SIG-M5 treated with dmso at 0.1 percent for 504 hours (cell line): Measurements from ENCODE around the gene GPR142.
"Not testable (repeated sequence)": the region's sequence is repeated elsewhere in the genome, so short reads cannot be mapped to it uniquely, and the experiment has no call there.

Source experiments
- DNase-seq: peaks from one replicate; lab custom pipeline; 2025; ENCODE audit not compliant: unreplicated experiment; lab: John Stamatoyannopoulos, UW

GPR142 gene

GRCh38 chr17:74392848-74393247 lies 25.5 kb downstream of the GPR142 start:
- no peak for DNase-seq

GRCh38 chr17:74393346-74393942 lies 26.1 kb downstream of the GPR142 start:
- no peak for DNase-seq

GRCh38 chr17:74394275-74394950 lies 27.1 kb downstream of the GPR142 start:
- no peak for DNase-seq

- DNase-seq: no peak
Observed at GRCh38 chr17:74394977-74395376, 27.7 kb downstream of the GPR142 start.

DNA sequence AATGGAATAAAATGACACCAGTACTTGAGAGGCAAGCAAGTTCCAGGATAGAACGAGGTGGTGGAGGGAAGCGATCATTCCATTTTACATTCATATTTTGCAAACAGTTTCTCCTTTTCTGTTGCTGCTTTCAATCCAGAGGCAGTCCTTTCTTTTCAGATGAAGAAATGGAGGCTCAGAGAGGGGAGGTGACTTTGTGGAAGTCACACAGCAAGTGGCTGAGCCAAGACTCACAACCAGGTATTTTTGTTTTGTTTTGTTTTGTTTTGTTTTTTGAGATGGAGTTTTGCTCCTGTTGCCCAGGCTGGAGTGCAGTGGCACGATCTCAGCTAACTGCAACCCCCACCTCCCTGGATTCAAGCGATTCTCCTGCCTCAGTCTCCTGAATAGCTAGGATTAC lies 29.3 kb downstream of the GPR142 start:
- DNase-seq: no peak

DNA sequence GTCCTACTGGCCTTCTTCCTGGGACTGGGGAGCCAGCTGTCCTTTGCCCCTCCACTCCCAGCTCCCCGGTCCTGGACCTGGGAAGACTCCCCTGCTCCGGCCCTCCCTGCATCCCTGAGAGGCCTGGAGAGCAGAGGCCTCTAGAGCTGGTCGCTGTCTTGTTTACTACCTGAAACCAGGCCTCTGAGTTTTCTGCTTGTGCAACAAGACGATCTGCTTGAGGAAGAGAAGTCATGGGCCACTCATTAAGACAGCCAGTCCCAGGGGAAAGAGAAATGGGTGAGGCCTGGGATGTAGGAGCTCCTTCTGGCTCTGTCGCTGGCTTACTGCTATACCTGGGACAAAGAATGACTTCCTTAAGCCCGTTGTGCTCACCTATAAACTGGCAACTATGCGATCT lies 34.7 kb downstream of the GPR142 start:
- DNase-seq: no peak

DNA sequence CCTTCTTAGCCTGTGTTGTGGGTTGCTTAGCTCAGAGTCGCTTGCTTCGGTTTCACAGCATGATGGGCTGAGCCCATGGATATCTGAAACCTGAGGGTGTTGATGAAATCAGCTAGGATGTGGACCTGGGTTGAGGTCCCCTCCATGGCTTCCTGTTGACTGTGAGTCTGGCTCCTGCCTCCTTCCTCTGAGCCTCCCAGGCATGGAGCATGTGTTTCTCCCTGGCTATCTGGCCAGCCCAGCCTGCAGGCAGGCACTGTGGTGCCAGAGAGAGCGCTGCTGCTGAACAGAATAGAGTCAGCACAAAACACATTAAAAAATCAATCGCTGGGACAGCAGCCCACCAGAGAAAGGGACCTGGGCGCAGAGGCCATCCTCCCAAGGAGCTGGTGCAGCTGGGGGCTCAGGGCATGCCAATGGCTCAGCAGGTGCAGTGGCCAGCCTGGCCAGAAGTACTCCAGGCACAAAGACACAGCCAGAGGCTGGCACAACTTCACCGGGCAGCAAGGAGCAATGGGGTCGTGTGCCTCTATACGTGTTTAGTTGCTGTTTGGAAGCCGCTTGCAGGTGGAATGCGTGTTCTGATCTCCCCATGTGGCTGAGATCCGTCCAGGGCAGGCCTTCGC lies 36.3 kb downstream of the GPR142 start:
- no peak for DNase-seq

- DNase-seq: no peak
Observed at GRCh38 chr17:74404218-74404617, 36.9 kb downstream of the GPR142 start.

DNA sequence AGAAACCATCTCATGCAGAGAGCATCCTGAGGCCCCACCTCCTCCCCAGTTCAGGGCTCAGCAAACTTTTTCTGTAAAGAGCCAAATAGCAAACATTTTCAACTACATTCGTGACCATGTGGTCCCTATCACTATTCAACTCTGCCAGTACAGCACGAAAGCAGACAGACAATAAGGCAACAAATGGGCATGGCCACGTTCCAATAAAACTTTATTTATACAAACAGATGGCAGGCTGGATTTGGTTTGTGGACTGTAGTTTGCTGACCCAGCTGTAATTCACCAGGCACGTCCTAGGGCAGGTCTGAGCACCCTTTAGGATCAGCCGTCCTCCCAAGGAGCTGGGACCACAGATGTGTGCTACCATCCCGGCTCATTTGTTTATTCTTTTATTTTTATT lies 37.5 kb downstream of the GPR142 start:
- DNase-seq: no peak

- not testable (repeated sequence) for DNase-seq
Observed at GRCh38 chr17:74405311-74405710, 38.0 kb downstream of the GPR142 start.

GRCh38 chr17:74407384-74407783 lies 40.1 kb downstream of the GPR142 start:
- no peak for DNase-seq

- peak; percentile 8 for DNase-seq
Observed at GRCh38 chr17:74408262-74408661, 41.0 kb downstream of the GPR142 start.

- DNase-seq: no peak
Observed at GRCh38 chr17:74408815-74409214, 41.5 kb downstream of the GPR142 start.

DNA sequence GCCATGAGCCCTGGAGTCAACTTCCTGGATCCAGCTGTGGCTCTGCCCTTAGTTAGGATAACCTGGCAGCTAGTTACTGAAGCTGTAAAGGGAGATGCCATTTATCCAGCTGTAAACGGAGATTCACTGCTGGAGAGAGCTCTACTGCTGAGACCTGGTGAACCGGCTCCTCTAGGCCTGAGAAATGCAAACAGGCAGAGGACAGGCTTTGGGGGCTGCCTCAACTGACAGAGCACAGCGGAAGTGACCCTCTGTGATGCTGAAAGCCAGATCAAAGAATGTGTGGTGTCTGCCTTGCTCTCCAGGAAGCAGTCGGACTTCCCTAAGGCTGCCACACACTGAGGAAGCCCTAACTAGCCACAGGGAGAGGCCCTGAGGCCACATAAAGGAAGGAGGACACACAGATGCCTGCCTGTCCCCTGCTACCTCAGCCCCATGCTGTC lies 42.7 kb downstream of the GPR142 start:
- no peak for DNase-seq

DNA sequence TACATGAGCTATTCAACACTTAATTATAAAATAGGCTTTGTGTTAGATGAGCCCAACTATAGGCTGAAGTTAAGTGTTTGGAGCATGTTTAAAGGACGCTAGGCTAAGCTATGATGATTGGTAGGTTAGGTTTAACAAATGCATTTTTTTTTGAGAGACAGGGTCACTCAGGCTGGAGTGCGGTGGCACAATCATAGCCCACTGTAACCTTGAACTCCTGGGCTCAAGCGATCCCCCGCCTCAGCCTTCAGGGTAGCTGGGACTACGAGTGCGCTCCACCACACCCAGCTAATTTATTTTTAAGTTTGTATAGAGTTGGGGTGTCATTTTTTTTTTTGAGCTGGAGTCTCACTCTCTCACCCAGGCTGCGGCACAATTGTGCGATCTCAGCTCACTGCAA lies 45.3 kb downstream of the GPR142 start:
- no peak for DNase-seq

- no peak for DNase-seq
Observed at GRCh38 chr17:74413491-74413890, 46.2 kb downstream of the GPR142 start.

DNA sequence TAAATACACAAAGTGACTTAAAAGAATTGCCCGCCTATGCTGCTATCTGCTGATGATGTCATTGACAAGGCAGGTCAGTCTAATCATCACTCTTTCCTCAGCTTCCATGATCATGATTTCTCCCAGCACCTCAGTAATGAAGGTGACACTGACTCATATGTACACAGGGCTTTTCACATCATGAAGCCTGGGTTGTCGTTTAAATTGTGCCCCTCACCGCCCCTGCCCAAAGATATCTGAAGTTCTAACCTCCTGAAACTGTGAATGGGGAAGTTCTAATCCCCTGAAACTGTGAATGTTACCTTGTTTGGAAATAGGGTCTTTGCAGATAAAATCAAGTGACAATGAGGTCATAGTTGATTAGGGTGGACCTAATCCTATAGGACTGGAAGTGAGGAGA lies 47.2 kb downstream of the GPR142 start:
- DNase-seq: no peak

DNA sequence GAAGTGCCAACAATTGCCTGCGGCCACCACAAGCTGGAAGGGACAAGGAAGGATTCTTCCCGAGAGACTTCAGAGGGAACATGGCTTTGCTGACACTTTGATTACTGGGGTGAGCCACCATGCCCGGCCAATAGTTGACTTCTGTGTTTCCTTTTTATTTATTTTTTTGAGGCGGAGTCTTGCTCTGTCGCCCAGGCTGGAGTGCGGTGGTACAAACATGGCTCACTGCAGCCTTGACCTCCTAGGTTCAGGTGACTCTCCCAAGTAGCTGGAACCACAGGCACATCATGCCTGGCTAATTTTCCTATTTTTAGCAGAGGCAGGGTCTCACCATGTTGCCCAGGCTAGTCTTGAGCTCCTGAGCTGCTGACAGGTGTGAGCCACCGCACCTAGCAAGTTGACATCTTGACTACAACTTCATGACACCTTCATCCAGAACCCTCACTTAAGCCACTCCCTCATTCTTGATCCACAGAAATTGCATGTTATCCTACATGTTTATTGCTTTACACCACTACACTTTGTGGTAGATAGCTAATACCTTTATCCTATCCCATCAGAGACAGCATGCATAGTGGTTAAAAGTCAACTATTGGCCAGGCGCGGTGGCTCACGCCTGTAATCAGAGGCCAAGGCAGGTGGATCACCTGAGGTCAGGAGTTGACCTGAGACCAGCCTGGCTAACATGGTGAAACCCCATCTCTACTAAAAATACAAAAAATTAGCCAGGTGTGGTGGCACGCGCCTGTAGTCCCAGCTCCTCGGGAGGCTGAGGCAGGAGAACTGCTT lies 48.5 kb downstream of the GPR142 start:
- no peak for DNase-seq

DNA sequence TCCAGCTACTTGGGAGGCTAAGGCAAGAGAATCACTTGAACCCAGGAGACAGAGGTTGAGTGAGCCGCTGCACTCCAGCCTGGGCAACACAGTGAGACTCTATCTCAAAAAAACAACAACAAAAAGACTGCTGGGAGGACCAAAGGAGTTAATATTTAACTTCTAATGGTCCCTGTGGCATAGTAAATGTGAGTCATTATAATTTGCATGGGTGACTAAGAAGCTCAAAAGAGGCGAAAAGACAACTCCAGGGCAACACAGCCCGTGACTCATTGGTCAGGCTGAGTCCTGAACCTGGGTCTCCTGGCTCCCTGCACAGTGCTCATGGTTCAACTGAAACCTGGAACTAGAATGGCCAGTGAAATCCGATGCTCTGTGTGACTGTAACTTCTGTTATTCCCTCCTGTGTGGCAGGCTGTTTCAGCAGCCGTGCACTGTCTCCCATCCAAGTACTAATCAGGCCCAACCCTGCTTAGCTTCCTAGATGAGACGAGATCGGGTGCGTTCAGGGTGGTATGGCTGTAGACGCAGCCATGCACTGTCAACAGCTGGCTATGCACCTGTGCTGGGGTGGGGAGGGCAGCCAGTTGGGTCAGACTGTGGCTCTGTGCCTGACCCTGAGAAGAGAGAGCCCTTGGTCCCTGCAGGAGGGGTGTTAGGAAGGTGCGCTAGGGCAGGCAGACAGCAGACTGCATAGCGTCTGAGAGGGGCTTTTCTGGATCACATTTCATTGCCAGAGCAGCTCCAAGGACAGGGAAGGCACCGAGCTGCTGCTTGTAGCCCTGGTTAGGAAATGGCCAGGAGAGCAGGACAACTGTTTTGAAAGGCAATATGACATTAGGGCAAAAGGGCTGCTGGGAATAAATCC lies 50.1 kb downstream of the GPR142 start:
- DNase-seq: no peak

DNA sequence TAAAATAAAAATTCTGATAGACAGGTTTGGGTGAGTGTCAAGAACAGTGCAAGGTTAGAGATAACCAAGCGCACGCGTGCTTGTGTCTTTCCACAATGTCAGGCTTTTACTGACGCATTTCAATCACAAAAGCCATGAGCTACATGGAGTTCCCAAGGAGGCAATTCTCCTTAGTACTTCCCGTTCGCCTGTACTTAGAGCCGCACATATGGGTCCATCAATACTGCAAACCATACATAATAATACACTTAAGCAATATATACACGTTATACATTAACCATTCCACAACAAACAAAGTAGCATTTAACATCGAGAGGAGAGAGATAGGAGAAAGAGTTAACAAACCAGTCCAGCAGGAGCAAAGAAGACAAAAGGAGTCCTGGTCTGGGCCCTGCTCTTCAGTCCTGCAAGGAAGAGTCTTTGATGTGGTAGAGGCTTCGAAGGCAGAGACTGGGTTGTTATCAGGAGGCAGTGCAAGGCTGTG lies 52.7 kb downstream of the GPR142 start:
- no peak for DNase-seq
